B cell (primary cell): Measurements from ENCODE around the gene EYA4. TPM values are rescaled to one million over a fixed set of nuclear protein-coding genes. Genes with fewer than 3 reads are reported as not detected.

Experiments used
- ATAC-seq: fragments of 200-7000 bp; cut with Tn5 transposase; one replicate; pipeline ENCODE4 v1.10.0; 2021; ENCODE audit warnings: low read depth, mild to moderate bottlenecking, moderate number of reproducible peaks, moderate library complexity
- CTCF ChIA-PET: fragments of 350-600 bp; sonication (Branson Sonifier 250); formaldehyde crosslinking; loops from one replicate; lab custom pipeline; 2021; ENCODE audit warnings: antibody characterized with exemption, inconsistent platforms; lab: Charles Lee
- POLR2A ChIA-PET: fragments of 350-600 bp; sonication (Branson Sonifier 250); formaldehyde crosslinking; loops from one replicate; lab custom pipeline; 2021; ENCODE audit warnings: antibody characterized with exemption; lab: Charles Lee
- DNase-seq: peaks from one replicate; pipeline ENCODE4 v3.0.0; 2013
- H2AFZ ChIP-seq: 2 replicates; pipeline ENCODE4 v1.6.1; 2012; ENCODE audit warnings: mild to moderate bottlenecking, low read depth, low read length; ENCODE audit not compliant: insufficient read depth, poor library complexity, severe bottlenecking
- H3K27ac ChIP-seq, 2 donors: 1 replicate in 1 of 2; 2 replicates in 1 of 2; pipeline ENCODE4 v1.5.1; 2012 to 2013; ENCODE audit warnings: low read length in 2 of 2, mild to moderate bottlenecking in 2 of 2, moderate library complexity in 1 of 2
- H3K27me3 ChIP-seq, 4 experiments: fragments of 200-600 bp in 1 of 4; sonication (generic) in 1 of 4; replicated peaks in 1 of 4; 1 replicate in 2 of 4; 2 replicates in 2 of 4; pipeline versions ENCODE4 v1.6.1 to v1.7.0; 2013 to 2016; ENCODE audit warnings: low read length in 3 of 4, mild to moderate bottlenecking in 2 of 4, mixed read lengths in 1 of 4, moderate library complexity in 1 of 4; ENCODE audit not compliant: insufficient read depth in 4 of 4, control insufficient read depth in 3 of 4; ENCODE audit errors: control extremely low read depth in 1 of 4
- H3K36me3 ChIP-seq, 2 experiments: replicated peaks in 1 of 2; 1 replicate in 1 of 2; 2 replicates in 1 of 2; pipeline versions ENCODE4 v1.6.1 to v1.7.1; 2013; ENCODE audit warnings: low read length in 1 of 2; ENCODE audit not compliant: insufficient read depth in 2 of 2, control insufficient read depth in 1 of 2; ENCODE audit errors: control extremely low read depth in 1 of 2, extremely low read depth in 1 of 2
- H3K4me1 ChIP-seq, 2 donors: fragments of 200-600 bp in 1 of 2; sonication (generic) in 1 of 2; 1 replicate in 1 of 2; 2 replicates in 1 of 2; pipeline versions ENCODE4 v1.5.1 to v1.6.1; 2013 to 2017; ENCODE audit warnings: low read length in 2 of 2; ENCODE audit not compliant: control insufficient read depth in 2 of 2, insufficient read depth in 2 of 2
- H3K4me2 ChIP-seq: replicated peaks from 2 replicates; pipeline ENCODE3; 2012; ENCODE audit warnings: mild to moderate bottlenecking, low read depth, low read length; ENCODE audit not compliant: poor library complexity, severe bottlenecking
- H3K4me3 ChIP-seq, 5 experiments: fragments of 200-600 bp in 1 of 5; sonication (generic) in 1 of 5; 1 replicate in 3 of 5; 2 replicates in 2 of 5; pipeline versions ENCODE4 v1.5.1 to v1.7.0; 2011 to 2016; ENCODE audit warnings: low read length in 4 of 5, mild to moderate bottlenecking in 4 of 5, low read depth in 2 of 5, control low read depth in 1 of 5, moderate library complexity in 1 of 5; ENCODE audit not compliant: insufficient read depth in 1 of 5; ENCODE audit errors: control extremely low read depth in 1 of 5, extremely low read depth in 1 of 5
- H3K79me2 ChIP-seq: fragments of 200-600 bp; sonication (generic); one replicate; pipeline ENCODE4 v1.6.0; 2016; ENCODE audit warnings: low read length; ENCODE audit not compliant: control insufficient read depth, insufficient read depth
- H3K9ac ChIP-seq: fragments of 200-600 bp; sonication (generic); 2 replicates; pipeline ENCODE4 v1.6.1; 2017; ENCODE audit warnings: mild to moderate bottlenecking, low read length, moderate library complexity
- H3K9me3 ChIP-seq, 3 donors: one replicate each; pipeline versions ENCODE4 v1.6.1 to v1.7.1; 2013; ENCODE audit warnings: low read length in 2 of 3; ENCODE audit not compliant: control insufficient read depth in 2 of 3, insufficient read depth in 1 of 3; ENCODE audit errors: control extremely low read depth in 1 of 3
- H4K20me1 ChIP-seq: 2 replicates; pipeline ENCODE4 v1.6.0; 2012; ENCODE audit warnings: mild to moderate bottlenecking, low read length; ENCODE audit not compliant: insufficient read depth, control insufficient read depth, poor library complexity, severe bottlenecking
- H3K27ac Mint-ChIP-seq: one replicate; pipeline ENCODE4 v1.8.0; 2021; ENCODE audit warnings: mixed read lengths
- H3K27me3 Mint-ChIP-seq: one replicate; pipeline ENCODE4 v1.8.0; 2021; ENCODE audit warnings: mixed read lengths
- H3K4me1 Mint-ChIP-seq: one replicate; pipeline ENCODE4 v1.8.0; 2021; ENCODE audit warnings: mixed read lengths
- H3K4me3 Mint-ChIP-seq: one replicate; pipeline ENCODE4 v1.8.0; 2021; ENCODE audit warnings: mixed read lengths
- H3K9me3 Mint-ChIP-seq: one replicate; pipeline ENCODE4 v1.8.0; 2022; ENCODE audit warnings: mixed read lengths; ENCODE audit not compliant: insufficient read depth
- CTCF ChIP-seq: fragments of 200-600 bp; IDR thresholded peaks from one replicate; pipeline ENCODE4 v1.8.0; 2022; ENCODE audit warnings: antibody characterized with exemption, mild to moderate bottlenecking
- EZH2 ChIP-seq: IDR thresholded peaks from 2 replicates; pipeline ENCODE4 v1.6.1; 2012; ENCODE audit warnings: borderline replicate concordance, low read depth, mild to moderate bottlenecking, moderate library complexity, low read length; ENCODE audit not compliant: insufficient read depth, poor library complexity, severe bottlenecking
- WGBS: methylation state at CpG from one replicate; pipeline ENCODE4 v1.1.5; 2013; ENCODE audit warnings: missing lambda C conversion rate; ENCODE audit not compliant: insufficient coverage; 5-methylcytosine and 5-hydroxymethylcytosine counted together
- intact Hi-C: fragments of 100-400 bp; cut with micrococcal nuclease; formaldehyde crosslinking; loops from one replicate; pipeline ENCODE4 v1.10.0; 2022
- polyA plus RNA-seq: library from polyadenylated mRNA; depleted of rRNA; stranded (reverse); fragments of >200 nt; gene quantifications from 2 replicates; pipeline ENCODE4 v1.2.3, GENCODE V29; 2012
- total RNA-seq, 2 donors: library from RNA; stranded (reverse); fragments of 120-200 nt in 1 of 2; gene quantifications; 1 replicate in 1 of 2; 2 replicates in 1 of 2; pipeline versions ENCODE4 v1.2.3 to v1.2.4, GENCODE V29; 2013 to 2022

The EYA4 gene
- total and polyA plus RNA-seq, 2 donors (not counting 1 experiment from before 2014, with no cell fraction given): 0.49 TPM; not detected in 1

- Histone ChIP-seq H3K36me3 (no peaks in the 10 kb centered on the region), H3K27ac (no peak overlapping the region), H3K4me1 (no peaks in the 10 kb centered on the region), H4K20me1 (no peaks in the 10 kb centered on the region), H3K4me2 (no peak overlapping the region), H3K27me3 (no peaks in the 10 kb centered on the region), H3K9ac (no peak overlapping the region), H3K79me2 (no peaks in the 10 kb centered on the region), H3K9me3 (no peaks in the 10 kb centered on the region), H2AFZ (no peak overlapping the region), H3K4me3 (no peak overlapping the region)
- Mint-ChIP-seq H3K9me3 (no peaks in the 10 kb centered on the region), H3K27ac (no peak overlapping the region), H3K4me1 (no peaks in the 10 kb centered on the region), H3K27me3 (peaks cover 3% of the 10 kb centered on the region), H3K4me3 (no peak overlapping the region)
- no peak for ATAC-seq
- intact Hi-C loops: no loop called here
- ChIA-PET CTCF (no interaction called here), POLR2A (no interaction called here)
- DNase-seq: no peak
- WGBS: 75% methylated on average over 1 of the region's 2 CpGs
- TF ChIP-seq EZH2 (no peak), CTCF (no peak)
Observed at GRCh38 chr6:133394630-133395029, 153.5 kb downstream of the EYA4 start.

GRCh38 chr6:133396233-133396983 is 155.3 kb downstream of the EYA4 start:
- H3K4me3 Mint-ChIP-seq: no peak overlapping the region
- 95% methylated on average over 4 of the region's 6 CpGs for WGBS
- intact Hi-C loops: no loop called here

More at GRCh38 chr6:133396233-133396983, 155.3 kb downstream of the EYA4 start:
- no peak overlapping the region for H3K9ac ChIP-seq
- Mint-ChIP-seq H3K27me3 (peaks cover 3% of the 10 kb centered on the region), H3K27ac (no peak overlapping the region), H3K9me3 (no peaks in the 10 kb centered on the region), H3K4me1 (no peaks in the 10 kb centered on the region)
- no peaks in the 10 kb centered on the region for H3K4me1 ChIP-seq
- ChIA-PET POLR2A (no interaction called here), CTCF (no interaction called here)
- ATAC-seq (no peak), DNase-seq (no peak)
- H3K4me3 ChIP-seq: no peak overlapping the region
- H3K4me2 ChIP-seq: no peak overlapping the region
- H3K27me3 ChIP-seq: no peaks in the 10 kb centered on the region
- no peaks in the 10 kb centered on the region for H3K79me2 ChIP-seq
- H3K27ac ChIP-seq: no peak overlapping the region
- TF ChIP-seq CTCF: no peak
- H3K36me3 ChIP-seq: no peaks in the 10 kb centered on the region
- H2AFZ ChIP-seq: no peak overlapping the region
- no peaks in the 10 kb centered on the region for H3K9me3 ChIP-seq
- H4K20me1 ChIP-seq: no peaks in the 10 kb centered on the region
